Endometrial microvascular endothelial cells (primary cell): ENCODE data around the gene SND1. TPM values are rescaled to one million over a fixed set of nuclear protein-coding genes. Genes with fewer than 3 reads are reported as not detected.

Experiments
- in situ Hi-C: cut with HindIII; loops from 2 replicates; pipeline ENCODE4 v1.10.0; 2017; ENCODE audit warnings: low sequenced_read_pairs, low pct_unique_long_range_greater_than_20kb; ENCODE audit errors: inconsistent ontology term
- total RNA-seq: library from RNA; depleted of rRNA; stranded (reverse); fragments of >200 nt; gene quantifications from one replicate; pipeline ENCODE4 v1.2.3, GENCODE V29; 2015; ENCODE audit errors: inconsistent ontology term

Gene SND1
- total RNA-seq, 1 donor from 2014 or later: 223 TPM

DNA sequence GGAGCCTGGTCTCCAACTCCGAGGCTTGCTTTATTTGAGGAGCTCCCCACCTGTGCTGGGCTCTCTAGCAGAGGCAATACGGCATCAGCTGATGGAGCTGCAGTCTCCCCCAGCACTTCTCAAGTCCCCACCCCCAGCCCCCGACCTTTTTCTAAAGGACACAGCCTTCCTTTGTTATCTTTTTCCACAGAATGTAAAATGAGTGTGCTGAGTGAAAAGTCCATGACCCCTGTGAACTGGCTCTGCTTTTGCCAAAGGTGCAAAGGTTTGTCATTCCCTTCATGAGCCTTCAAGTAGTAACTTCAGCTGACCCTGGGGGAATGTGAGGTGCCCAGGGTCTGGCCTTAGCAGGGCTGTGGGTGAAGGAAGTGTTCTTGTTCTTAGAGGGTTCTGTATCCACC, 353.8 kb downstream of the SND1 start:
- in situ Hi-C loops: no loop called here

DNA sequence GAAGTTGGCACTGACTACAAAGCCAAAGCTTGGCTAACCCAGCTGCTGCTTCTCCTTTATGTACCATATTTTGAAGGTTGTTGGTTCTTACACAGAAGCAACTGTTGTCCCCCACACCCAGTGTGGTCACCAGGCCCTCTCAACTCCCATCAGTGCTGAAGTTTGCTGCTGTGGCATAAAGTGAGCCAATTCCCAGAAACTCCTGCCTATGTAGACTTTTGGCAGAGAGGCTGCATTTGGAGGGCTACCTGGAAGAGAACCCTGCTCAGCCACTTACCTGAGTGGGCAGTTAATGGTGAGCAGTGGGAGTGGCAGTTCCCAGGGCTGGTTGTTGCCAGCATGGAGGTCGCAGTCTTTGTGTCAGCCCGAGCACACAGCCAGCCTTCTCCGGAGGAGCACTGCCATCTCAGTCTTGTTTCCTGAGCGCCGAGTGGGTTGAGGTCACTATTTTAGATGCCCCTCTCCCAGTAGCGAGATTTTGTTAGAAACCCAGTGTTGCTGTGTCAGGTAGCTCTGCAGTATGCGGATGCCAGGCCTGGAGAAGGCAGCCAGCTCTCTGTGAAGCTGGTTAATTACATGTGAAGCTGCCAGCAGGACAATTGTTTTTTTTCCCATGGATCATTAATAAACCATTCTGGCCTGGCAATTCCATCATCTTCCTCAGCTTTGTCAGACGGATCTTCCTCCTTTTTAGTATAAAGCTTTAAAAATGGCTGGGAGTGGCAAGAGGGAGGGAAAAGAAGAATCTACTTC, 354.7 kb downstream of the SND1 start:
- in situ Hi-C loops: no loop called here

- in situ Hi-C loops: no loop called here
These were observed 355.3 kb downstream of the SND1 start for GRCh38 chr7:128007303-128007680.

DNA sequence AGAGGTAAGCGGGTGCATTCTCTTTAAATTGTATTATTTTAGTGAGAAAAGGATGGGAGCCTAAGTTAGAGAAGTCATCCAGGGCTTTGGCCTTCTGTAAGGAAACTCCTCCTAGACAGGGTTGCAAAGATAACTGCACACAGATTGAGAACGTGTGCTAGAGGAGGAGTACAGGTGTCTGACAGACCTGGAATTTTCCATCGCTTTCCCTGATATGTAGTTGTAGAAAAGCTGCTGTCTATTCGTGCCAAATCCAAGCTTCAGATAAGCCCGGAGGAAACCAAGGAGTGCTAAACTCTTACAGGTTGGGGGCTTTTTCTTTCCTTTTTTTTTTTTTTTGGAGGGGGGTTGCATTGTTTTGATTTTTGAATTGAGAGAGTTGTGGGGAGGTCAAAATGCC, 356.1 kb downstream of the SND1 start:
- in situ Hi-C loops: no loop called here

GRCh38 chr7:128008744-128009143, 356.8 kb downstream of the SND1 start:
- in situ Hi-C loops: no loop called here

GRCh38 chr7:128010391-128011127, 358.6 kb downstream of the SND1 start:
- in situ Hi-C loops: no loop called here

DNA sequence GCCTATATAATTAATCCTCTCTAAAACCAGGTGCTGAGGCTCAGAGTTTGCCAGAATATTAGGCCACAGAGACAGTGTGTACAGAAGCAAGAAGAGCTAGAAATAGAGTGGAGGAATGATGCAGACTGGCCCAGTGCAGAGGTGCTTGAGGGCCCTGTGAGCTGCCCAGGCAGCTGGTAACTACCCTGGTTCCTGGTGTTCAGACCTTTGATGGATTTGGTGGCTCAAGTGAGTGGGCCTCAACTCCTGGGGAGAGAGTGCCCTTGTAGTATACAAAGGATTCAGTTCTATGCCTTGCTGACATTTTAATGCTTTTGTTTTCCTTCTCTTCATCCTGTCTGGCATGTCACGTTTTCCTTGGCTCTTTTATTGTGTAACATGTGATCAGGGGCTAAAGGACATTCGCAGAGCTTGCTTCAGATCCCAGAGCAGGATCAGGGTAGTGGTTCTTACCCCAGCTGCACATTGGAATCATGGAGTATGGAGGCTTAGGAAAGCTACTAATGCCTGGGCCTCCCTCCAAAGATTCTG, 359.2 kb downstream of the SND1 start:
- in situ Hi-C loops: no loop called here

GRCh38 chr7:128014811-128015210, 362.8 kb downstream of the SND1 start:
- in situ Hi-C loops: no loop called here

- in situ Hi-C loops: no loop called here
These were observed 365.5 kb downstream of the SND1 start for GRCh38 chr7:128017460-128017859.

DNA sequence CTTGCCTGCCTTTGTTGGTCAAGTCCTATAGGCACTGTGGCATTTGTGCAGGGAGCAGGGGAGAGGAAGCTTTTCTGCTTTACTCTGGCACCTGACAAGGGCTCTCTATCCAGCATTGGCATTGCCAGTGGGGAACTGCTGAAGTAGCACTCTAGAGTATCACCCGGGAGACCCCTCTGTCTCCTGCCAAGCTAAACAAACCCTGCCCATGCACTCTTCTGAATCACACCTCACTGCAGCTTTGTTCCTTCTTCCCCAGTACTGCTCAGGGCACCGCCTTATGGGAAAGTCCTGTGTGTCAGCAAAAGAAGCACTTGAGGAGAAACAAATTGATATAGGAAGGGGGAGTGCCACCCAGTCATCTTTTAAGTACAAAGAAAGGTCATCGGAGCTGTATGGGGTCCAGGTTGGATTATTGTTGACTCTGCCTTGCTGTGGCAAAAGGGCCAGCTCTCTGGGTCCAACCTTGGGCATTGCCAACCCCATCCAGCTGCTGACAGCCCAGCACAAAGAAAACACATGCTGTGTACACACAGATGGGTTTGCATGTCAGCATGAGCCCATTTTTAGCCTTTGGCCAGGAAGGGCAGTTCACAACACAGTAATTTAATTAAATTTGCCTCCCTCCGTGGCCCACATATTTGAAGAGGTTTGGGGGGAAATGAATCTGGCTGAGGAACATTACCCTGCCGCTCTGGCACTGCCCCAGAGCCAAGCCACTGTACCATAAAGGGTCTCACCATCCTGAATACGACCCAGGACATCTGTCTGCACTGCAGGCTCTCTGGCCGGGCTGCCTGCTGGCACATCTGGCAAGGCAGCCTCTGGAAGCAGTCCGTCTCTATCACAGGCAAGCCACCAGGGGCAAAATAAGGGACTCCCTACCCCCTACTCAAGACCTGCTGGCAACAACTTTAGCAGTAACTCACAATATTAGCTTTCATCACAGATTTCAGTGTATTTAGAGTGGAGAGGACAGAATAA, 366.2 kb downstream of the SND1 start:
- in situ Hi-C loops: no loop called here

DNA sequence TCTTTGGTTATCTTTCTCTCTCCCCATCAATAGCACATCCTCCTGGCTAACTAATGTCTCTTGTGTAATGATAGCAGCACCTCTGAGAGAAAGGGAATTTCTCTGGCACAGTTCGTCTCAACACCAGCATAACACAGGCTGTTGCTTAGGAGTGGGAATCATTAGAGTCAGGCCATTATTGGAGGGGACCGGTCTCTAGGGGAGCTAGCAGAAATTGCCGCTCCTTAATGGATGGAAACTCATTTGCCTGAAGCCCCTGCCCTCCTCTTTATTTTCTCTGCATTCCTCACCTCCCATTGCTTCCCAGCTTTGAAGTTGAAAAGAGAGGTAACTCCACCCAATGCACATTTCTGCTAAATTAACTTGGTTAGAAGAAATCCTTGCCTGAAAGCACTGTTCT, 367.3 kb downstream of the SND1 start:
- in situ Hi-C loops: no loop called here

DNA sequence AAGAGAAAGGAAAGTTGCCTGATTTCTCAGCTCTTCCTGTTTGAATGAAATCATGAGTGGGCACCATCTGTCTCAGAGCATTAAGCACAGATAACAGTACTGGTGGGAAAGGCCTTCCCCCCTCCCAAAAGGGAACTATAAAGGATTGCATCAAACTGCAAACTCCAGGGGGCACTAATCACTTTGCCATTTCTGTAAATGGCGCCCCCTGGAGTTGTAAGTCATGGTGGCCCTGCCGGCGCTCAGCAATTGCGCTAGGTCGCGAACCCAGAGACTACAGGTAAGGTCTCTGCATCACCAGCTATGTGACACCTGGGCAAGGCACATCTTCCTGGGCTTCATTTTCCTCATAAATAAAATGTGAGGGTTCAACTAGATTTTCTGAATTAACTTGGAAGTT, 368.2 kb downstream of the SND1 start:
- in situ Hi-C loops: no loop called here

- in situ Hi-C loops: no loop called here
These were observed 369.4 kb downstream of the SND1 start for GRCh38 chr7:128021366-128021765.

GRCh38 chr7:128022631-128023532, 370.9 kb downstream of the SND1 start:
- in situ Hi-C loops: no loop called here

GRCh38 chr7:128024151-128024550, 372.2 kb downstream of the SND1 start:
- in situ Hi-C loops: no loop called here

- in situ Hi-C loops: no loop called here
These were observed 373.4 kb downstream of the SND1 start for GRCh38 chr7:128025380-128025779.

DNA sequence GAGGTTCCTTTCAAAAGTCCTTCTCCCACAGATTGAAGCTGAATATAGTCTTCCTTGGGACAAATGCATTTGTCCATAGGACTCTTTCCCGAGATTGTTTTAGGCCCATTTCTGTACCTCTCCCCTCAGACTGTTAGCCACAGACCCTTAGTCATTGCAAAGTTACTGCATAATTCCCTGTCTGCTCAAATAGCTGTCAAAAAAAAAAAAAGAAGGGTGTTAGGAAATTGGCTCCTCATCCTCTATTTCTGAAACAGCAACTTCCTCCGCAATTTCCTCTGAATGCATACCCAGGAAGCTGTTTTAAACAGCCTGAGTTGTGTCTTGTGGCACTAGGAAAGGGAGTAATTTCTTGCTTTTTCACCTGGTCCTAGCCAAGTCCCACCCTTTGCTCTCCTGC, 373.8 kb downstream of the SND1 start:
- in situ Hi-C loops: no loop called here

DNA sequence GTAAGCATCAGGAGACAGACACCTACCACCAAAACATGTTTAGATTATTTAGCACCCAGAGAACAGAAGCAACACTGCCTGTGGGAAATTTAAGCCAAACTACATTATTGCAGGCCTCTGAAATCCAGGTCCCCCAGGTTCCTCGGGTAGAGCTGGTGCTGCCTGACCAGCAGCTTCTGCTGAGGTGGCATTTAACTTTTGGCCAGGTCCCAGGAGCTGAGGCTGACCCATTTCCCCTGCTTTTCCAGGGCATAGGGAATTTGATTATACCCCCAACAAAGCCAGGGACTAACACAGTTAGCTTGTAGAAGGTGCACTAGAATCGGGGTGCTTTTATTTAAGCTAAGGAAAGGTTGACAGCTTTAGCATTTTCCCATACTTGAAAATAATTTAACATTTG, 374.6 kb downstream of the SND1 start:
- in situ Hi-C loops: no loop called here
